ENCODE measurements around the gene ARVCF. TPM values are rescaled to one million over a fixed set of nuclear protein-coding genes. Genes with fewer than 3 reads are reported as not detected.

The ARVCF gene
- total RNA-seq, 4 donors from 2014 or later, result 31.1 to 55.8 (median 44.6) TPM

- peak overlapping the region in 1 of 4 donors; percentile 47 for H3K27ac ChIP-seq (replicated peaks in 1 of 4)
- peaks cover 0 to 37% (median 25%) of the 10 kb centered on the region in 4 donors for H3K4me1 ChIP-seq
- no peaks in the 10 kb centered on the region for H3K27me3 ChIP-seq
- no peaks in the 10 kb centered on the region for H3K9me3 ChIP-seq
- no peak overlapping the region for H3K4me3 ChIP-seq
- TF ChIP-seq POLR2AphosphoS5 (IDR thresholded peaks at IDR 0.05) (no peak), EP300 (IDR thresholded peaks at IDR 0.05) (no peak), POLR2A (IDR thresholded peaks at IDR 0.05; ENCODE audit: low read depth) (no peak), CTCF (IDR thresholded peaks at IDR 0.05) (no peak)
- 65% methylated on average over 21 of the region's 28 CpGs for WGBS
- no peak for DNase-seq (ENCODE audit: extremely low spot score)
- intact Hi-C loops (cut with DNase I), result loop anchor here (10.0 kb wide), 1 partner anchor 133 kb away; no protein-coding TSS in a partner anchor
- peaks cover 16 to 75% (median 71%) of the 10 kb centered on the region in 4 donors for H3K36me3 ChIP-seq
These were observed 45.1 kb downstream of the ARVCF start for GRCh38 chr22:19971276-19972124.

GRCh38 chr22:19970479-19971275, 45.9 kb downstream of the ARVCF start:
- TF ChIP-seq EP300 (IDR thresholded peaks at IDR 0.05) (no peak), POLR2A (IDR thresholded peaks at IDR 0.05; ENCODE audit: low read depth) (no peak), CTCF (IDR thresholded peaks at IDR 0.05) (peak in 2 of 3 experiments; percentile 88 to 96), POLR2AphosphoS5 (IDR thresholded peaks at IDR 0.05) (peak; percentile 25 to 43)
- H3K27me3 ChIP-seq, result no peaks in the 10 kb centered on the region
- H3K4me3 ChIP-seq, result no peak overlapping the region
- peaks cover 0 to 33% (median 24%) of the 10 kb centered on the region in 4 donors for H3K4me1 ChIP-seq
- H3K27ac ChIP-seq (replicated peaks in 1 of 4), result peak overlapping the region; percentile 9 to 48 (median 36)
- peaks cover 16 to 81% (median 74%) of the 10 kb centered on the region in 4 donors for H3K36me3 ChIP-seq
- no peaks in the 10 kb centered on the region for H3K9me3 ChIP-seq
- no peak for DNase-seq (ENCODE audit: extremely low spot score)
- WGBS, result 39% methylated on average over 13 of the region's 25 CpGs
- intact Hi-C loops (cut with DNase I), result loop anchor here (10.0 kb wide), 1 partner anchor 134 kb away; no protein-coding TSS in a partner anchor

- intact Hi-C loops (cut with DNase I), result loop anchor here (10.0 kb wide), 1 partner anchor 135 kb away; no protein-coding TSS in a partner anchor
- H3K27me3 ChIP-seq, result no peaks in the 10 kb centered on the region
- H3K36me3 ChIP-seq, result peaks cover 16 to 88% (median 79%) of the 10 kb centered on the region in 4 donors
- peak overlapping the region; percentile 3 to 48 (median 36) for H3K27ac ChIP-seq (replicated peaks in 1 of 4)
- 63% methylated on average over 6 of the region's 9 CpGs for WGBS
- no peak overlapping the region for H3K4me3 ChIP-seq
- H3K9me3 ChIP-seq, result no peaks in the 10 kb centered on the region
- no peak for TF ChIP-seq POLR2AphosphoS5 (IDR thresholded peaks at IDR 0.05)
- TF ChIP-seq CTCF (IDR thresholded peaks at IDR 0.05), result no peak
- TF ChIP-seq EP300 (IDR thresholded peaks at IDR 0.05), result no peak
- peaks cover 0 to 27% (median 18%) of the 10 kb centered on the region in 4 donors for H3K4me1 ChIP-seq
- DNase-seq (ENCODE audit: extremely low spot score), result no peak
These were observed 46.6 kb downstream of the ARVCF start for GRCh38 chr22:19970031-19970478.

- DNase-seq (ENCODE audit: extremely low spot score), result no peak
- Histone ChIP-seq H3K4me3 (no peak overlapping the region), H3K27ac (replicated peaks in 1 of 4) (no peak overlapping the region), H3K9me3 (no peaks in the 10 kb centered on the region), H3K36me3 (peaks cover 21 to 95% (median 87%) of the 10 kb centered on the region in 4 donors), H3K4me1 (peaks cover 0 to 19% (median 11%) of the 10 kb centered on the region in 4 donors), H3K27me3 (no peaks in the 10 kb centered on the region)
- WGBS, result 78% methylated on average over 7 of the region's 11 CpGs
- intact Hi-C loops (cut with DNase I), result loop anchor here (1.0 kb wide), 1 partner anchor 44 kb away; no protein-coding TSS in a partner anchor
- TF ChIP-seq CTCF (IDR thresholded peaks at IDR 0.05) (no peak), POLR2AphosphoS5 (IDR thresholded peaks at IDR 0.05) (no peak), POLR2A (IDR thresholded peaks at IDR 0.05; ENCODE audit: low read depth) (no peak), EP300 (IDR thresholded peaks at IDR 0.05) (no peak)
These were observed 47.3 kb downstream of the ARVCF start for GRCh38 chr22:19969141-19969928.

All from esophagus muscularis mucosa (tissue), 4 donors.